ELR (cell line): ENCODE data around the gene TMEM183A.
"Not testable (repeated sequence)": the region's sequence is repeated elsewhere in the genome, so short reads cannot be mapped to it uniquely, and the experiment has no call there.

ENCODE experiments used
- DNase-seq: peaks from one replicate; pipeline ENCODE4 v3.0.0-alpha.2; 2015; ENCODE audit warnings: low read depth

TMEM183A gene

GRCh38 chr1:202987922-202988583 is 19.1 kb upstream of the TMEM183A start:
- DNase-seq = no peak

- DNase-seq = no peak
These were observed 17.3 kb upstream of the TMEM183A start for GRCh38 chr1:202989879-202990278.

GRCh38 chr1:202991112-202991511 is 16.1 kb upstream of the TMEM183A start:
- no peak for DNase-seq

- DNase-seq = no peak
These were observed 12.4 kb upstream of the TMEM183A start for GRCh38 chr1:202994756-202995155.

- peak; percentile 71 for DNase-seq
These were observed 8.1 kb upstream of the TMEM183A start for GRCh38 chr1:202998836-202999750.

GRCh38 chr1:203000217-203000944 is 6.8 kb upstream of the TMEM183A start:
- no peak for DNase-seq

GRCh38 chr1:203001986-203002385 is 5.2 kb upstream of the TMEM183A start:
- DNase-seq = no peak

GRCh38 chr1:203002951-203003350 is 4.2 kb upstream of the TMEM183A start:
- no peak for DNase-seq

GRCh38 chr1:203005395-203006142 is 1.6 kb upstream of the TMEM183A start:
- DNase-seq = not testable (repeated sequence)

GRCh38 chr1:203009185-203009584 is 2.0 kb downstream of the TMEM183A start:
- no peak for DNase-seq

GRCh38 chr1:203011582-203011981 is 4.4 kb downstream of the TMEM183A start:
- DNase-seq = no peak

- DNase-seq = no peak
These were observed 9.9 kb downstream of the TMEM183A start for GRCh38 chr1:203017061-203017460.

- DNase-seq = no peak
These were observed 10.5 kb downstream of the TMEM183A start for GRCh38 chr1:203017692-203018091.

- DNase-seq = not testable (repeated sequence)
These were observed 15.7 kb downstream of the TMEM183A start for GRCh38 chr1:203022855-203023254.

- no peak for DNase-seq
These were observed 18.5 kb downstream of the TMEM183A start for GRCh38 chr1:203025686-203026030.

GRCh38 chr1:203026031-203026665 is 19.0 kb downstream of the TMEM183A start, which contains the start of gene PPFIA4:
TSS of gene PPFIA4 (plus strand) at chr1:203026491. CDS start at chr1:203039009, 12,518 bp downstream.
- peak; percentile 74 for DNase-seq

GRCh38 chr1:203026666-203027663 is 19.8 kb downstream of the TMEM183A start:
- no peak for DNase-seq

GRCh38 chr1:203028067-203028783 is 21.1 kb downstream of the TMEM183A start:
- no peak for DNase-seq

GRCh38 chr1:203028784-203029553 is 21.8 kb downstream of the TMEM183A start:
- no peak for DNase-seq
